Measurements from ENCODE around the gene TSPAN32.

The TSPAN32 gene

GRCh38 chr11:2267851-2268728 is 33.7 kb upstream of the TSPAN32 start:
- CTCF ChIA-PET: no interaction called here
- POLR2A ChIA-PET: interaction anchor here (0.6 kb wide), 1 partner anchor 17 kb away, joined by 3 read pairs; no protein-coding TSS in a partner anchor
- peak; percentile 6 for DNase-seq (ENCODE audit: extremely low spot score)
- TF ChIP-seq ZNF384 (IDR thresholded peaks at IDR 0.05) (no peak), TARDBP (IDR thresholded peaks at IDR 0.05) (no peak), BHLHE40 (IDR thresholded peaks at IDR 0.05; ENCODE audit: borderline replicate concordance) (no peak), L3MBTL2 (conservative IDR thresholded peaks at IDR 0.05) (no peak), CTBP1 (IDR thresholded peaks at IDR 0.05; ENCODE audit: borderline replicate concordance) (no peak), ARNT (IDR thresholded peaks at IDR 0.05) (no peak), FOXA1 (IDR thresholded peaks at IDR 0.05) (no peak), FOXM1 (IDR thresholded peaks at IDR 0.05; ENCODE audit: borderline replicate concordance) (no peak), HDGF (IDR thresholded peaks at IDR 0.05; ENCODE audit: borderline replicate concordance) (no peak), NFRKB (IDR thresholded peaks at IDR 0.05) (no peak), FOXK2 (IDR thresholded peaks at IDR 0.05) (no peak), LEF1 (IDR thresholded peaks at IDR 0.05; ENCODE audit: borderline replicate concordance) (no peak), PKNOX1 (IDR thresholded peaks at IDR 0.05) (no peak), SUZ12 (IDR thresholded peaks at IDR 0.05) (no peak), ELF4 (IDR thresholded peaks at IDR 0.05) (no peak), SP1 (IDR thresholded peaks at IDR 0.05) (no peak)

- no peak for TF ChIP-seq ELF4 (IDR thresholded peaks at IDR 0.05)
- peak; percentile 27; the same call in 1 of the 2 replicates for TF ChIP-seq L3MBTL2 (conservative IDR thresholded peaks at IDR 0.05)
- TF ChIP-seq SUZ12 (IDR thresholded peaks at IDR 0.05): no peak
- ChIA-PET POLR2A (interaction anchor here (0.6 kb wide), 1 partner anchor 16 kb away, joined by 3 read pairs; no protein-coding TSS in a partner anchor), CTCF (no interaction called here)
- DNase-seq (ENCODE audit: extremely low spot score): peak; percentile 66
Observed at GRCh38 chr11:2268729-2269600, 32.8 kb upstream of the TSPAN32 start.

GRCh38 chr11:2269601-2270321 is 32.1 kb upstream of the TSPAN32 start:
- CTCF ChIA-PET: no interaction called here

DNA sequence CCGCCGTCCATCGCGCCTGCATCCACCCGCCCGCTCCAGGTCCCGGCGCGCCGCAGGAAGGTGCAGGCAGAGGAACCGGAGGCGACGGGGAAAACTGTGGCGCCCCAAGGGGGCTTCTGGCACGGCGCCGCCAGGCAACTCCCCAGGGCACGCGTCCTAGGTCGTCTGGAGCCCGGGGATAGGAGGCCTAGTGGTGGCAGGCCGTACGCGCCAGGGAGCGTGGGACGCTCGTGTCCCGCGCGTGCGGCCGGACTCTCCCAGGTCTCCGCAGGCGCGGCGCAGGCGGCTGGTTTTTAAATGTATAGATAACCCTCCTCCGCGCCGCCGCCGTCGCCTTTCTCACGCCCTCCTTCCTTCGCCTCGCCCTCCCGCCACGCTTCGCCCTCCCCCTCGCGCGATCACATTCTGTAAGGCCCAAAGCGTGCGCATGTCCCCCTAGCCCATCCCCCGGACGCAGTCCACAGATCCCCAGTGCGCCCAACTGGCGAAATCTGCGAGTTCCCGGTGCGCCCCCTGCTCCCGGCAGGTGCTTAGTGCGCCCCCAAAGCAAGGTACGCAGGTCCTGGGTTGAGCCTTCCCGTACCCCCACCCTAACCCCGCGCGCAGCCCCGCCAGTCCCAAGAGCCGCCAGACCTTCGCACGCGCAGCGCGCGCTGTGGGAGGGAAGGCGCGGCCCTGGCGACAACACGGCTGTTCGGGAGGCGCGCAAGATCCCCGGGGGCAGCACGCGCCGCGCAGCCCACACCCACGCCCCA is 31.3 kb upstream of the TSPAN32 start, which contains the start of gene ASCL2:
ASCL2 (minus strand) TSS at position 267 of the 755 bp plus-strand sequence; CDS start at position 11, 256 bp downstream.
- CTCF ChIA-PET: no interaction called here
- POLR2A ChIA-PET: no interaction called here
- no peak for TF ChIP-seq PKNOX1 (IDR thresholded peaks at IDR 0.05)
- no peak for TF ChIP-seq FOXA1 (IDR thresholded peaks at IDR 0.05)
- no peak for TF ChIP-seq FOXK2 (IDR thresholded peaks at IDR 0.05)
- TF ChIP-seq NFRKB (IDR thresholded peaks at IDR 0.05): no peak
- TF ChIP-seq SUZ12 (IDR thresholded peaks at IDR 0.05): no peak
- no peak for TF ChIP-seq CTBP1 (IDR thresholded peaks at IDR 0.05; ENCODE audit: borderline replicate concordance)
- no peak for TF ChIP-seq SP1 (IDR thresholded peaks at IDR 0.05)
- no peak for TF ChIP-seq HDGF (IDR thresholded peaks at IDR 0.05; ENCODE audit: borderline replicate concordance)
- no peak for TF ChIP-seq ARNT (IDR thresholded peaks at IDR 0.05)
- no peak for TF ChIP-seq L3MBTL2 (conservative IDR thresholded peaks at IDR 0.05)
- no peak for TF ChIP-seq FOXM1 (IDR thresholded peaks at IDR 0.05; ENCODE audit: borderline replicate concordance)
- no peak for DNase-seq (ENCODE audit: extremely low spot score)

More at GRCh38 chr11:2269601-2270321, 32.1 kb upstream of the TSPAN32 start:
- DNase-seq (ENCODE audit: extremely low spot score): no peak
- TF ChIP-seq SP1 (IDR thresholded peaks at IDR 0.05): no peak
- no peak for TF ChIP-seq CTBP1 (IDR thresholded peaks at IDR 0.05; ENCODE audit: borderline replicate concordance)
- TF ChIP-seq ELF4 (IDR thresholded peaks at IDR 0.05): no peak
- no peak for TF ChIP-seq ZNF384 (IDR thresholded peaks at IDR 0.05)
- TF ChIP-seq LEF1 (IDR thresholded peaks at IDR 0.05; ENCODE audit: borderline replicate concordance): no peak
- TF ChIP-seq NFRKB (IDR thresholded peaks at IDR 0.05): no peak
- no peak for TF ChIP-seq FOXA1 (IDR thresholded peaks at IDR 0.05)
- TF ChIP-seq PKNOX1 (IDR thresholded peaks at IDR 0.05): no peak
- TF ChIP-seq ARNT (IDR thresholded peaks at IDR 0.05): no peak
- TF ChIP-seq FOXM1 (IDR thresholded peaks at IDR 0.05; ENCODE audit: borderline replicate concordance): no peak
- TF ChIP-seq FOXK2 (IDR thresholded peaks at IDR 0.05): no peak
- no peak for TF ChIP-seq TARDBP (IDR thresholded peaks at IDR 0.05)
- TF ChIP-seq BHLHE40 (IDR thresholded peaks at IDR 0.05; ENCODE audit: borderline replicate concordance): no peak
- TF ChIP-seq L3MBTL2 (conservative IDR thresholded peaks at IDR 0.05): no peak
- TF ChIP-seq SUZ12 (IDR thresholded peaks at IDR 0.05): no peak
- POLR2A ChIA-PET: no interaction called here

- CTCF ChIA-PET: no interaction called here
- POLR2A ChIA-PET: no interaction called here
- TF ChIP-seq FOXK2 (IDR thresholded peaks at IDR 0.05) (no peak), SUZ12 (IDR thresholded peaks at IDR 0.05) (no peak), L3MBTL2 (conservative IDR thresholded peaks at IDR 0.05) (no peak), ARNT (IDR thresholded peaks at IDR 0.05) (no peak), ZNF384 (IDR thresholded peaks at IDR 0.05) (no peak), ELF4 (IDR thresholded peaks at IDR 0.05) (no peak), LEF1 (IDR thresholded peaks at IDR 0.05; ENCODE audit: borderline replicate concordance) (no peak), FOXA1 (IDR thresholded peaks at IDR 0.05) (no peak)
- no peak for DNase-seq (ENCODE audit: extremely low spot score)
Observed at GRCh38 chr11:2271077-2271326, 30.8 kb upstream of the TSPAN32 start.
